GM23338 (cell line): ENCODE measurements around the gene FAM168B. TPM values are rescaled to one million over a fixed set of nuclear protein-coding genes. Genes with fewer than 3 reads are reported as not detected.

Experiments
- ATAC-seq: fragments of 200-7000 bp; cut with Tn5 transposase; 3 replicates; pipeline ENCODE4 v1.9.1; 2020
- DNase-seq: peaks from one replicate; pipeline ENCODE4 v3.0.0-alpha.2; 2015; ENCODE audit warnings: low spot score
- H2AFZ ChIP-seq: fragments of 200-600 bp; sonication (generic); 2 replicates; pipeline ENCODE4 v1.8.0; 2016; ENCODE audit warnings: antibody characterized with exemption, mild to moderate bottlenecking, moderate library complexity
- H3F3A ChIP-seq: fragments of 200-600 bp; sonication (generic); replicated peaks from 2 replicates; pipeline ENCODE4 v1.8.0; 2017; ENCODE audit warnings: antibody characterized with exemption, mixed run types, low read depth
- H3K27ac ChIP-seq: fragments of 200-600 bp; sonication (generic); 2 replicates; pipeline ENCODE4 v1.6.1; 2016; ENCODE audit warnings: low read depth
- H3K27me3 ChIP-seq: fragments of 200-600 bp; sonication (generic); 2 replicates; pipeline ENCODE4 v1.8.0; 2016; ENCODE audit warnings: mild to moderate bottlenecking, mixed run types, moderate library complexity; ENCODE audit not compliant: insufficient read depth
- H3K36me3 ChIP-seq: fragments of 200-600 bp; sonication (generic); 2 replicates; pipeline ENCODE4 v1.8.0; 2016; ENCODE audit warnings: mild to moderate bottlenecking; ENCODE audit not compliant: insufficient read depth
- H3K4me1 ChIP-seq: fragments of 200-600 bp; sonication (generic); 2 replicates; pipeline ENCODE4 v1.8.0; 2016; ENCODE audit warnings: mild to moderate bottlenecking, moderate library complexity; ENCODE audit not compliant: insufficient read depth
- H3K4me2 ChIP-seq: fragments of 200-600 bp; sonication (generic); 2 replicates; pipeline ENCODE4 v1.7.1; 2017; ENCODE audit warnings: mixed run types
- H3K4me3 ChIP-seq: fragments of 200-600 bp; sonication (generic); 2 replicates; pipeline ENCODE4 v1.6.1; 2016; ENCODE audit warnings: mixed run types
- H3K79me2 ChIP-seq: fragments of 200-600 bp; sonication (generic); replicated peaks from 2 replicates; pipeline ENCODE4 v1.8.0; 2017; ENCODE audit warnings: mild to moderate bottlenecking; ENCODE audit not compliant: insufficient read depth
- H3K9me2 ChIP-seq: fragments of 200-600 bp; sonication (generic); 2 replicates; pipeline ENCODE4 v1.8.0; 2017; ENCODE audit not compliant: insufficient read depth
- H4K20me1 ChIP-seq: fragments of 200-600 bp; sonication (generic); replicated peaks from 2 replicates; pipeline ENCODE4 v1.8.0; 2017; ENCODE audit warnings: mild to moderate bottlenecking; ENCODE audit not compliant: insufficient read depth
- H3K27ac Mint-ChIP-seq: 2 replicates; pipeline ENCODE4 v1.8.0; 2020; ENCODE audit warnings: inconsistent platforms, mild to moderate bottlenecking, moderate library complexity, mixed read lengths
- H3K27me3 Mint-ChIP-seq: 3 replicates; pipeline ENCODE4 v1.8.0; 2022; ENCODE audit warnings: low read depth, mild to moderate bottlenecking, moderate library complexity, mixed read lengths, inconsistent platforms; ENCODE audit not compliant: insufficient read depth, poor library complexity
- H3K36me3 Mint-ChIP-seq: 3 replicates; pipeline ENCODE4 v1.8.0; 2021; ENCODE audit warnings: low read depth, mild to moderate bottlenecking, inconsistent platforms, moderate library complexity, mixed read lengths
- H3K4me1 Mint-ChIP-seq: 3 replicates; pipeline ENCODE4 v1.8.0; 2020; ENCODE audit warnings: mild to moderate bottlenecking, inconsistent platforms, mixed read lengths
- H3K4me3 Mint-ChIP-seq: 3 replicates; pipeline ENCODE4 v1.8.0; 2021; ENCODE audit warnings: moderate library complexity, mild to moderate bottlenecking, inconsistent platforms, mixed read lengths
- H3K9me3 Mint-ChIP-seq: 3 replicates; pipeline ENCODE4 v1.8.0; 2020; ENCODE audit warnings: moderate library complexity, mild to moderate bottlenecking, inconsistent platforms, mixed read lengths
- CREB1 ChIP-seq: fragments of 250-450 bp; sonication (Bioruptor Pico); IDR thresholded peaks from 2 replicates; pipeline ENCODE4 v1.5.0; 2020; ENCODE audit warnings: low read depth, mild to moderate bottlenecking, moderate library complexity
- CTCF ChIP-seq, 2 experiments: fragments of 200-600 bp in 1 of 2; sonication (generic) in 1 of 2; conservative IDR thresholded peaks; 2 replicates each; pipeline versions ENCODE4 v1.5.1 to v1.6.1; 2016 to 2017; ENCODE audit warnings: antibody characterized with exemption in 2 of 2, low read depth in 2 of 2, mild to moderate bottlenecking in 2 of 2, moderate library complexity in 1 of 2
- EZH2 ChIP-seq: fragments of 200-600 bp; sonication (generic); IDR thresholded peaks from one replicate; pipeline ENCODE4 v1.8.0; 2017; ENCODE audit warnings: antibody characterized with exemption, mild to moderate bottlenecking, low read depth; ENCODE audit not compliant: unreplicated experiment
- EZH2phosphoT487 ChIP-seq: fragments of 200-600 bp; sonication (generic); IDR thresholded peaks from one replicate; pipeline ENCODE4 v1.8.1; 2018; ENCODE audit warnings: antibody characterized with exemption; ENCODE audit not compliant: unreplicated experiment
- JUNB ChIP-seq: IDR thresholded peaks from one replicate; pipeline ENCODE4 v1.6.1; 2016; ENCODE audit warnings: antibody characterized with exemption; ENCODE audit not compliant: unreplicated experiment
- POLR2AphosphoS5 ChIP-seq: IDR thresholded peaks from 2 replicates; pipeline ENCODE4 v1.6.1; 2016; ENCODE audit warnings: antibody characterized with exemption, low read depth
- STAT1 ChIP-seq: IDR thresholded peaks from one replicate; pipeline ENCODE4 v1.6.1; 2016; ENCODE audit warnings: antibody characterized with exemption; ENCODE audit not compliant: unreplicated experiment
- ZNF114 ChIP-seq: fragments of 250-450 bp; sonication (Bioruptor Pico); IDR thresholded peaks from 2 replicates; pipeline ENCODE4 v1.5.0; 2020; ENCODE audit warnings: mild to moderate bottlenecking, moderate library complexity
- ZNF331 ChIP-seq: fragments of 250-450 bp; sonication (Bioruptor Pico); IDR thresholded peaks from 2 replicates; pipeline ENCODE4 v1.5.0; 2020; ENCODE audit warnings: low read depth, mild to moderate bottlenecking, moderate library complexity
- polyA plus RNA-seq: library from polyadenylated mRNA; unstranded; fragments of >200 nt; fragmentation: Nextera tagmentation; extraction: Ambion mirVana; gene quantifications from 2 replicates; pipeline ENCODE4 v1.2.1, GENCODE V29; 2016
- total RNA-seq: library from RNA; depleted of rRNA; stranded (reverse); fragments of >200 nt; shearing (Covaris generic); gene quantifications from 2 replicates; pipeline ENCODE4 v1.2.3, GENCODE V29; 2014
- TF ChIP-seq, protein P1 (sequence below): IDR thresholded peaks from 2 replicates; pipeline ENCODE4 v1.6.1; 2016; ENCODE audit warnings: antibody characterized with exemption
- TF ChIP-seq, protein P2 (sequence below): fragments of 250-450 bp; sonication (Bioruptor Pico); IDR thresholded peaks from 2 replicates; pipeline ENCODE4 v1.5.0; 2020; ENCODE audit warnings: mild to moderate bottlenecking, moderate library complexity
- TF ChIP-seq, protein P3 (sequence below): IDR thresholded peaks from one replicate; pipeline ENCODE4 v1.6.1; 2018; ENCODE audit warnings: antibody characterized with exemption; ENCODE audit not compliant: unreplicated experiment

FAM168B gene
- total and polyA plus RNA-seq, 2 experiments from 2014 or later = 18.8 to 76.8 TPM

GRCh38 chr2:131037398-131038257, 55.6 kb downstream of the FAM168B start:
- H2AFZ ChIP-seq = no peak overlapping the region
- no peaks in the 10 kb centered on the region; the same call in 2 of the 3 replicates for H3K9me3 Mint-ChIP-seq
- no peak overlapping the region for H3K4me3 ChIP-seq

More at GRCh38 chr2:131037398-131038257, 55.6 kb downstream of the FAM168B start:
- no peak for ATAC-seq
- peaks cover 29% of the 10 kb centered on the region for H3K27me3 ChIP-seq
- H4K20me1 ChIP-seq = no peaks in the 10 kb centered on the region
- Mint-ChIP-seq H3K36me3 (no peaks in the 10 kb centered on the region), H3K27ac (no peak overlapping the region), H3K27me3 (peaks cover 45% of the 10 kb centered on the region), H3K4me1 (peaks cover 9% of the 10 kb centered on the region; the same call in 2 of the 3 replicates), H3K4me3 (no peak overlapping the region)
- H3K4me2 ChIP-seq = no peak overlapping the region
- no peaks in the 10 kb centered on the region for H3K79me2 ChIP-seq
- no peak for DNase-seq
- H3K36me3 ChIP-seq = no peaks in the 10 kb centered on the region
- H3K4me1 ChIP-seq = peaks cover 6% of the 10 kb centered on the region; the same call in 1 of the 2 replicates
- TF ChIP-seq STAT1 (no peak), EZH2 (no peak), JUNB (no peak), POLR2AphosphoS5 (no peak), EZH2phosphoT487 (no peak), CREB1 (CRISPR knock-in tag) (no peak), ZNF331 (CRISPR knock-in tag) (no peak), ZNF114 (no peak), CTCF (conservative IDR thresholded peaks at IDR 0.05; ENCODE audit: low read depth in 2 of 2) (no peak)
- TF ChIP-seq, protein P1, sequence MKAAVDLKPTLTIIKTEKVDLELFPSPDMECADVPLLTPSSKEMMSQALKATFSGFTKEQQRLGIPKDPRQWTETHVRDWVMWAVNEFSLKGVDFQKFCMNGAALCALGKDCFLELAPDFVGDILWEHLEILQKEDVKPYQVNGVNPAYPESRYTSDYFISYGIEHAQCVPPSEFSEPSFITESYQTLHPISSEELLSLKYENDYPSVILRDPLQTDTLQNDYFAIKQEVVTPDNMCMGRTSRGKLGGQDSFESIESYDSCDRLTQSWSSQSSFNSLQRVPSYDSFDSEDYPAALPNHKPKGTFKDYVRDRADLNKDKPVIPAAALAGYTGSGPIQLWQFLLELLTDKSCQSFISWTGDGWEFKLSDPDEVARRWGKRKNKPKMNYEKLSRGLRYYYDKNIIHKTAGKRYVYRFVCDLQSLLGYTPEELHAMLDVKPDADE = no peak
- TF ChIP-seq, protein P2, sequence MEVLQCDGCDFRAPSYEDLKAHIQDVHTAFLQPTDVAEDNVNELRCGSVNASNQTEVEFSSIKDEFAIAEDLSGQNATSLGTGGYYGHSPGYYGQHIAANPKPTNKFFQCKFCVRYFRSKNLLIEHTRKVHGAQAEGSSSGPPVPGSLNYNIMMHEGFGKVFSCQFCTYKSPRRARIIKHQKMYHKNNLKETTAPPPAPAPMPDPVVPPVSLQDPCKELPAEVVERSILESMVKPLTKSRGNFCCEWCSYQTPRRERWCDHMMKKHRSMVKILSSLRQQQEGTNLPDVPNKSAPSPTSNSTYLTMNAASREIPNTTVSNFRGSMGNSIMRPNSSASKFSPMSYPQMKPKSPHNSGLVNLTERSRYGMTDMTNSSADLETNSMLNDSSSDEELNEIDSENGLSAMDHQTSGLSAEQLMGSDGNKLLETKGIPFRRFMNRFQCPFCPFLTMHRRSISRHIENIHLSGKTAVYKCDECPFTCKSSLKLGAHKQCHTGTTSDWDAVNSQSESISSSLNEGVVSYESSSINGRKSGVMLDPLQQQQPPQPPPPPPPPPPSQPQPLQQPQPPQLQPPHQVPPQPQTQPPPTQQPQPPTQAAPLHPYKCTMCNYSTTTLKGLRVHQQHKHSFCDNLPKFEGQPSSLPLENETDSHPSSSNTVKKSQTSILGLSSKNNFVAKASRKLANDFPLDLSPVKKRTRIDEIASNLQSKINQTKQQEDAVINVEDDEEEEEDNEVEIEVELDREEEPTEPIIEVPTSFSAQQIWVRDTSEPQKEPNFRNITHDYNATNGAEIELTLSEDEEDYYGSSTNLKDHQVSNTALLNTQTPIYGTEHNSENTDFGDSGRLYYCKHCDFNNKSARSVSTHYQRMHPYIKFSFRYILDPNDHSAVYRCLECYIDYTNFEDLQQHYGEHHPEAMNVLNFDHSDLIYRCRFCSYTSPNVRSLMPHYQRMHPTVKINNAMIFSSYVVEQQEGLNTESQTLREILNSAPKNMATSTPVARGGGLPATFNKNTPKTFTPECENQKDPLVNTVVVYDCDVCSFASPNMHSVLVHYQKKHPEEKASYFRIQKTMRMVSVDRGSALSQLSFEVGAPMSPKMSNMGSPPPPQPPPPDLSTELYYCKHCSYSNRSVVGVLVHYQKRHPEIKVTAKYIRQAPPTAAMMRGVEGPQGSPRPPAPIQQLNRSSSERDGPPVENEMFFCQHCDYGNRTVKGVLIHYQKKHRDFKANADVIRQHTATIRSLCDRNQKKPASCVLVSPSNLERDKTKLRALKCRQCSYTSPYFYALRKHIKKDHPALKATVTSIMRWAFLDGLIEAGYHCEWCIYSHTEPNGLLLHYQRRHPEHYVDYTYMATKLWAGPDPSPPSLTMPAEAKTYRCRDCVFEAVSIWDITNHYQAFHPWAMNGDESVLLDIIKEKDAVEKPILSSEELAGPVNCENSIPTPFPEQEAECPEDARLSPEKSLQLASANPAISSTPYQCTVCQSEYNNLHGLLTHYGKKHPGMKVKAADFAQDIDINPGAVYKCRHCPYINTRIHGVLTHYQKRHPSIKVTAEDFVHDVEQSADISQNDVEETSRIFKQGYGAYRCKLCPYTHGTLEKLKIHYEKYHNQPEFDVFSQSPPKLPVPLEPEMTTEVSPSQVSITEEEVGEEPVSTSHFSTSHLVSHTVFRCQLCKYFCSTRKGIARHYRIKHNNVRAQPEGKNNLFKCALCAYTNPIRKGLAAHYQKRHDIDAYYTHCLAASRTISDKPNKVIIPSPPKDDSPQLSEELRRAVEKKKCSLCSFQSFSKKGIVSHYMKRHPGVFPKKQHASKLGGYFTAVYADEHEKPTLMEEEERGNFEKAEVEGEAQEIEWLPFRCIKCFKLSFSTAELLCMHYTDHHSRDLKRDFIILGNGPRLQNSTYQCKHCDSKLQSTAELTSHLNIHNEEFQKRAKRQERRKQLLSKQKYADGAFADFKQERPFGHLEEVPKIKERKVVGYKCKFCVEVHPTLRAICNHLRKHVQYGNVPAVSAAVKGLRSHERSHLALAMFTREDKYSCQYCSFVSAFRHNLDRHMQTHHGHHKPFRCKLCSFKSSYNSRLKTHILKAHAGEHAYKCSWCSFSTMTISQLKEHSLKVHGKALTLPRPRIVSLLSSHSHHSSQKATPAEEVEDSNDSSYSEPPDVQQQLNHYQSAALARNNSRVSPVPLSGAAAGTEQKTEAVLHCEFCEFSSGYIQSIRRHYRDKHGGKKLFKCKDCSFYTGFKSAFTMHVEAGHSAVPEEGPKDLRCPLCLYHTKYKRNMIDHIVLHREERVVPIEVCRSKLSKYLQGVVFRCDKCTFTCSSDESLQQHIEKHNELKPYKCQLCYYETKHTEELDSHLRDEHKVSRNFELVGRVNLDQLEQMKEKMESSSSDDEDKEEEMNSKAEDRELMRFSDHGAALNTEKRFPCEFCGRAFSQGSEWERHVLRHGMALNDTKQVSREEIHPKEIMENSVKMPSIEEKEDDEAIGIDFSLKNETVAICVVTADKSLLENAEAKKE (CRISPR knock-in tag) = no peak
- TF ChIP-seq, protein P3, sequence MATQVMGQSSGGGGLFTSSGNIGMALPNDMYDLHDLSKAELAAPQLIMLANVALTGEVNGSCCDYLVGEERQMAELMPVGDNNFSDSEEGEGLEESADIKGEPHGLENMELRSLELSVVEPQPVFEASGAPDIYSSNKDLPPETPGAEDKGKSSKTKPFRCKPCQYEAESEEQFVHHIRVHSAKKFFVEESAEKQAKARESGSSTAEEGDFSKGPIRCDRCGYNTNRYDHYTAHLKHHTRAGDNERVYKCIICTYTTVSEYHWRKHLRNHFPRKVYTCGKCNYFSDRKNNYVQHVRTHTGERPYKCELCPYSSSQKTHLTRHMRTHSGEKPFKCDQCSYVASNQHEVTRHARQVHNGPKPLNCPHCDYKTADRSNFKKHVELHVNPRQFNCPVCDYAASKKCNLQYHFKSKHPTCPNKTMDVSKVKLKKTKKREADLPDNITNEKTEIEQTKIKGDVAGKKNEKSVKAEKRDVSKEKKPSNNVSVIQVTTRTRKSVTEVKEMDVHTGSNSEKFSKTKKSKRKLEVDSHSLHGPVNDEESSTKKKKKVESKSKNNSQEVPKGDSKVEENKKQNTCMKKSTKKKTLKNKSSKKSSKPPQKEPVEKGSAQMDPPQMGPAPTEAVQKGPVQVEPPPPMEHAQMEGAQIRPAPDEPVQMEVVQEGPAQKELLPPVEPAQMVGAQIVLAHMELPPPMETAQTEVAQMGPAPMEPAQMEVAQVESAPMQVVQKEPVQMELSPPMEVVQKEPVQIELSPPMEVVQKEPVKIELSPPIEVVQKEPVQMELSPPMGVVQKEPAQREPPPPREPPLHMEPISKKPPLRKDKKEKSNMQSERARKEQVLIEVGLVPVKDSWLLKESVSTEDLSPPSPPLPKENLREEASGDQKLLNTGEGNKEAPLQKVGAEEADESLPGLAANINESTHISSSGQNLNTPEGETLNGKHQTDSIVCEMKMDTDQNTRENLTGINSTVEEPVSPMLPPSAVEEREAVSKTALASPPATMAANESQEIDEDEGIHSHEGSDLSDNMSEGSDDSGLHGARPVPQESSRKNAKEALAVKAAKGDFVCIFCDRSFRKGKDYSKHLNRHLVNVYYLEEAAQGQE = no peak
- no peaks in the 10 kb centered on the region for H3K9me2 ChIP-seq
- H3F3A ChIP-seq = no peaks in the 10 kb centered on the region
- no peak overlapping the region for H3K27ac ChIP-seq
